ENCODE results near the gene DRG2. TPM values are rescaled to one million over a fixed set of nuclear protein-coding genes. Genes with fewer than 3 reads are reported as not detected.

DRG2 gene
- polyA plus RNA-seq, 2 of the 4 experiments (the other 2 are of a cell fraction): 41.9 to 48.3 TPM

- ATAC-seq (peak in 1 of 2 experiments; percentile 33; a peak in 2 of 6 replicates), DNase-seq (ENCODE audit: low read depth in 1 of 2, low spot score in 1 of 2) (no peak), FAIRE-seq (no peak)
- ChIA-PET CTCF (interaction anchor here (1.0 to 2.1 kb wide), 3 partner anchors 10 to 158 kb away, joined by 3 to 6 read pairs (median 3); no protein-coding TSS in a partner anchor), POLR2A (no interaction called here)
- no peak overlapping the region for H3K27ac ChIP-seq
- peaks cover 6% of the 10 kb centered on the region; the same call in 1 of the 3 replicates for H3K4me1 ChIP-seq
- TF ChIP-seq ESRRA (IDR thresholded peaks at IDR 0.05; ENCODE audit: borderline replicate concordance, low read length) (no peak), E2F6 (IDR thresholded peaks at IDR 0.05; ENCODE audit: borderline replicate concordance, low read depth) (no peak), KDM5A (IDR thresholded peaks at IDR 0.05) (no peak), CBX8 (IDR thresholded peaks at IDR 0.05) (no peak), FOSB (CRISPR knock-in tag; IDR thresholded peaks at IDR 0.05) (no peak), NR3C1 (IDR thresholded peaks at IDR 0.05) (no peak), FOXS1 (CRISPR knock-in tag; IDR thresholded peaks at IDR 0.05) (no peak), KDM1A (IDR thresholded peaks at IDR 0.05; ENCODE audit: low read depth) (no peak), BHLHE40 (IDR thresholded peaks at IDR 0.05; ENCODE audit: low read depth, low read length) (no peak), SREBF2 (IDR thresholded peaks at IDR 0.05) (no peak), EHF (CRISPR knock-in tag; IDR thresholded peaks at IDR 0.05) (no peak), FOSL2 (IDR thresholded peaks at IDR 0.05) (no peak), FOSL2 (CRISPR knock-in tag; IDR thresholded peaks at IDR 0.05) (no peak)
- TF ChIP-seq, protein P1, sequence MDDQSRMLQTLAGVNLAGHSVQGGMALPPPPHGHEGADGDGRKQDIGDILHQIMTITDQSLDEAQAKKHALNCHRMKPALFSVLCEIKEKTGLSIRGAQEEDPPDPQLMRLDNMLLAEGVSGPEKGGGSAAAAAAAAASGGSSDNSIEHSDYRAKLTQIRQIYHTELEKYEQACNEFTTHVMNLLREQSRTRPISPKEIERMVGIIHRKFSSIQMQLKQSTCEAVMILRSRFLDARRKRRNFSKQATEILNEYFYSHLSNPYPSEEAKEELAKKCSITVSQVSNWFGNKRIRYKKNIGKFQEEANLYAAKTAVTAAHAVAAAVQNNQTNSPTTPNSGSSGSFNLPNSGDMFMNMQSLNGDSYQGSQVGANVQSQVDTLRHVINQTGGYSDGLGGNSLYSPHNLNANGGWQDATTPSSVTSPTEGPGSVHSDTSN (IDR thresholded peaks at IDR 0.05): no peak
- H3K9me3 ChIP-seq: no peaks in the 10 kb centered on the region
- H3K4me3 ChIP-seq: no peak overlapping the region
- 74% methylated on average over 7 of the region's 7 CpGs for WGBS (ENCODE audit: missing lambda C conversion rate)
- no peak overlapping the region for H3K4me2 ChIP-seq
Observed at GRCh38 chr17:18076936-18077335, 10.8 kb upstream of the DRG2 start.

- no peak for ATAC-seq
- Histone ChIP-seq H3K27ac (no peak overlapping the region), H3K4me2 (no peak overlapping the region), H3K4me1 (peaks cover 6% of the 10 kb centered on the region; the same call in 1 of the 3 replicates), H3K9me3 (no peaks in the 10 kb centered on the region), H3K4me3 (no peak overlapping the region)
- POLR2A ChIA-PET: no interaction called here
- FAIRE-seq: no peak
- DNase-seq (ENCODE audit: low read depth in 1 of 2, low spot score in 1 of 2): no peak
- 78% methylated on average over 4 of the region's 4 CpGs for WGBS (ENCODE audit: missing lambda C conversion rate)
- no peak for TF ChIP-seq ZNF302 (CRISPR knock-in tag; IDR thresholded peaks at IDR 0.05)
- no peak for TF ChIP-seq PHF8 (IDR thresholded peaks at IDR 0.05; ENCODE audit: borderline replicate concordance, low read depth)
- TF ChIP-seq CBX8 (IDR thresholded peaks at IDR 0.05): no peak
- TF ChIP-seq EHMT2 (IDR thresholded peaks at IDR 0.05; ENCODE audit: low read depth): no peak
- no peak for TF ChIP-seq MYC (IDR thresholded peaks at IDR 0.05; ENCODE audit: borderline replicate concordance, low read length)
- no peak for TF ChIP-seq FOXS1 (CRISPR knock-in tag; IDR thresholded peaks at IDR 0.05)
- no peak for TF ChIP-seq FOSB (CRISPR knock-in tag; IDR thresholded peaks at IDR 0.05)
- no peak for TF ChIP-seq HMGXB4 (CRISPR knock-in tag; IDR thresholded peaks at IDR 0.05; ENCODE audit: borderline replicate concordance)
- TF ChIP-seq POLR2A (IDR thresholded peaks at IDR 0.05; ENCODE audit: low read length): no peak
- no peak for TF ChIP-seq HEYL (CRISPR knock-in tag; IDR thresholded peaks at IDR 0.05)
- TF ChIP-seq ZSCAN20 (CRISPR knock-in tag; IDR thresholded peaks at IDR 0.05): no peak
- CTCF ChIA-PET: interaction anchor here (1.2 kb wide), 1 partner anchor 8 kb away, joined by 5 read pairs; the partner anchor contains the start of gene DRG2
Observed at GRCh38 chr17:18079543-18079942, 8.2 kb upstream of the DRG2 start.

- ChIA-PET POLR2A (no interaction called here), CTCF (interaction anchor here (0.7 to 1.4 kb wide), 3 partner anchors 9 to 15 kb away, joined by 3 read pairs; no protein-coding TSS in a partner anchor)
- DNase-seq (ENCODE audit: low read depth in 1 of 2, low spot score in 1 of 2) (no peak), FAIRE-seq (no peak), ATAC-seq (no peak)
- no peak overlapping the region for H3K4me3 ChIP-seq
- 76% methylated on average over 4 of the region's 4 CpGs for WGBS (ENCODE audit: missing lambda C conversion rate)
- H3K4me2 ChIP-seq: no peak overlapping the region
- H3K4me1 ChIP-seq: peaks cover 8% of the 10 kb centered on the region
- H3K27ac ChIP-seq: no peak overlapping the region
- H3K9me3 ChIP-seq: no peaks in the 10 kb centered on the region
- TF ChIP-seq RFX5 (IDR thresholded peaks at IDR 0.05) (no peak), HOXB13 (CRISPR knock-in tag; IDR thresholded peaks at IDR 0.05; ENCODE audit: low read depth) (no peak), ZNF302 (CRISPR knock-in tag; IDR thresholded peaks at IDR 0.05) (no peak), RNF2 (IDR thresholded peaks at IDR 0.05; ENCODE audit: borderline replicate concordance, low read depth) (no peak), NPAS2 (CRISPR knock-in tag; IDR thresholded peaks at IDR 0.05; ENCODE audit: borderline replicate concordance) (no peak), EHF (CRISPR knock-in tag; IDR thresholded peaks at IDR 0.05) (no peak), HOXB5 (CRISPR knock-in tag; IDR thresholded peaks at IDR 0.05) (no peak), CTCF (IDR thresholded peaks at IDR 0.05) (no peak), JUNB (IDR thresholded peaks at IDR 0.05) (no peak), POLR2A (IDR thresholded peaks at IDR 0.05; ENCODE audit: low read length) (no peak), SMC3 (IDR thresholded peaks at IDR 0.05) (no peak), ESRRA (IDR thresholded peaks at IDR 0.05; ENCODE audit: borderline replicate concordance, low read length) (no peak), ZSCAN20 (CRISPR knock-in tag; IDR thresholded peaks at IDR 0.05) (no peak)
- TF ChIP-seq, protein P2, sequence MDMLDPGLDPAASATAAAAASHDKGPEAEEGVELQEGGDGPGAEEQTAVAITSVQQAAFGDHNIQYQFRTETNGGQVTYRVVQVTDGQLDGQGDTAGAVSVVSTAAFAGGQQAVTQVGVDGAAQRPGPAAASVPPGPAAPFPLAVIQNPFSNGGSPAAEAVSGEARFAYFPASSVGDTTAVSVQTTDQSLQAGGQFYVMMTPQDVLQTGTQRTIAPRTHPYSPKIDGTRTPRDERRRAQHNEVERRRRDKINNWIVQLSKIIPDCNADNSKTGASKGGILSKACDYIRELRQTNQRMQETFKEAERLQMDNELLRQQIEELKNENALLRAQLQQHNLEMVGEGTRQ (IDR thresholded peaks at IDR 0.05): no peak
Observed at GRCh38 chr17:18084256-18084655, 3.5 kb upstream of the DRG2 start.
